HG02885 (cell line): Measurements from ENCODE around the gene LIN7C.

Source experiments
- ATAC-seq: cut with Tn5 transposase; IDR thresholded peaks from one replicate; pipeline ENCODE4 v1.9.1; 2021; ENCODE audit warnings: mild to moderate bottlenecking; ENCODE audit not compliant: unreplicated experiment, poor library complexity

LIN7C gene

DNA sequence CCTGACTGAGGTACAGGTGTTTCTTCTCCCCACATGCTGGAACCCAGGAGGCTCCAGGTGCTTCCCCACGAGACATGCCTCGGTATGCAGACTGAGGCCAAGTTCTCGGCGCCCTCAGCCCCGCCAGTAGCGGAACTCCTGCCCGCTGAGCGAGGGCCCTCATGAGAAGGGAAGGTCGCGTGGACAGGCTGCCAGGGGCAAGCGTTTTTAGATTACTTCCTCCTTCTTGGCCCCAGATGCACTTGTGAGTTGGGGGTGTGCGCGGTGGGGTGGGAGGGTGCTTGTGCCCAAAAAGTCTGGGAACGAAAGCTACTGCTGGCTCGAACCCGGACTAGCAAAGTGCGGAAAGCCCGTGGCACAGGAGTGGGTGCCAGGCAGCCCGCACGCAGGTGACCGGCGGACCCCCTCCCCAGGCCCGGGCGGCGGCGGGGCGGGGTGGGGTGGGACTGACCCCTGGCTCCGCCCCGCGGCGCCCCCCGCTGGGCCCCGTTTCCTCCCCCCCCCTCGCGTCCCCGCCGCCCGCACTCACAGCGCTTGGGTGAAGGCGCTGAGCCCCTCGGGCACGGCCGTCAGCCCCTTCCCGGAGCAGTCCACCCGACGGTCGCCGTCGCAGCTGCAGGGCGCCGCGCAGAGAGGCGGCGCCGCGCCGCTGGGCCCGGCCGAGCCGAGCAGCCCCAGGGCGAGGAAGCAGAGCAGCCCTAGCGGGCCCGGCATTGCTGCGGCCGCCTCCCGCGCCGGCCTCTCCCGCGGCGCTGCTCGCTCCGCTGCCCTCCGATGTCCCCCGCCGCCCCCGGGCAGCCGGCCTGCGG lies 34.8 kb downstream of the LIN7C start:
- ATAC-seq: peak; percentile 47

DNA sequence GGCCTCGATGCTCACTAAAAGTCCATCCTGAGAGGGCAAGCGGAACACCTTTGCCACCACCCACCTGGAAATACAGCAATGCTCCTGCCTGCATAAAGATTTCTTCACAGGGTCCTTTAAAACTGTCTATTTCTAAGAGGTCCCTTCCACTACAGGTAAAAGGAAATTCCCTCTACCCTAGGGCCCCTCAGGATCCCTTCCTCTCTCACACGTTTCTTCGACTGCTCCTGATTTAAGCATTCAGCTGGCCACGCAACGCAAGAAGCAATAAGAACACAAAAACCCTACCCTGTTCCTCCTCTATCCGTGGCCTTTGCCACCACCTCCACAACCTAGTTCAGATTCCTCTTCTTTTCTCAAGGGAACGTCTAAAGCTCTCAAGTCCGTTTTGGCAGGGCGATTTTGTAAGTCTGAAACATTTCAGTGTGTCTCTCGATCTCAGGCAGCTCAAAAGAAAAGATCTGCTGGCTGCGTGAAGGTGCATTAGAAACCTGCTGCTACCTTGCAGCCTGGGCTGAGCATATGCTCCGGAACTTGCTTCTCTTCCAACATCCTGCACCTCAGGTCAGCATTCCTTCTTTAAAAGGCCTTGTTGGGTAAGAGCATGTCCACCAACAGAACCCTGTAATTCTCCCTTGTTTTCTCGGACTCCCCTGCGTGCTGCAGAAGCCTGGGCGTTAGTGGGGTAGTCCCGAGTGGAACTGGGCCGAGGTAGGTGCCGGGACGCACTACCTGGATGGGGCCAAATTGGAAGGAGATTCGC lies 35.6 kb downstream of the LIN7C start:
- ATAC-seq: no peak

DNA sequence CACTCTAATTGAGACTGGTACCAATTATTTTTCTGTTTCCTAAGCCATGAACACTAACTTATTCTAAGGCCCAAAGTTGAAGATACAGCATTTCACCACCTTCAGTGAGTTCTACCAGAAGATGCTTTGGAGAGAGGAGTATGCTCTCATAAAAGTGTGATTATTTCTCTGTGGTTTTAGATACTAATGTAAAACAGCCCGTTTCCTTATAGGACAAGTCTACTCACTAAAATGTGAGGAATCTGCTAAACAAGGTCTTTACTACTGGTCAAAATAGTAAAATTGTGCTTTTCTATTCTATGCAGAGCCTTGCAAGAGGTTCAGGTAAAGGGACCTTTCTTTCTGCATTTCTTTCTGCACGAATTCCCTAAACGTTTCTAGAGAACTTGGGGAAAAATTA lies 36.4 kb downstream of the LIN7C start:
- no peak for ATAC-seq

DNA sequence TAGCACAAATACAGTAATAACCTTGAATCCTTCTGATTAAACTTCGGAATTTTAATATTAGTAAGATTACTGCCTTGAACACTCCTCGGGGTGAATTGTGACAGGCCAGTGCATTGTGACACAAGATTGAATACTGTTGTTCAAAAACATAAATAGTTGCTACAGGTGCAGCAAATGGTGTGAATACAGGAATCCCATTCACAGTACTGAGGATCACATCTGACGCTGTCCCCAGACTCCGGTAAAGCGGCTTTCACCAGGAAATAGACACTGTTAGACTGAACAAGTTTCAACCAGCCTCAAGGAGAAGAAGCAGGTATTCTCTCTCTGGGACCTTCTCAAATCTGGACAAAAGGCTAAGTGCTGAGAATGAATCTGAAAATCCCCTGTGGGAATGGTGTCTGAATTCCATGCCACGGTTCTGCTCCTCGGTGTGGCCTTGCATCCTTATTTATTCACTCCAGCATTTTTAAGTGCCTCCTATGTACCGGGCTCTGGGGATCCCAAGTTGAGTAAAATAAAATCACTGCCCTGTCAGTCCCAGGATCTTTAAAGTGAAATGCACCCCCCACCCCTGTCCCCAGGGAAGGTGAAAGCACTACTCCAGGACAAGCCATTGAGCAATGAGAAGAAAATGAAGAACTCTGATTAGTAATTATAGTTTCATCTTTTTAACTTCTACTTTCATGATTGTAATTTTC lies 37.4 kb downstream of the LIN7C start:
- no peak for ATAC-seq

DNA sequence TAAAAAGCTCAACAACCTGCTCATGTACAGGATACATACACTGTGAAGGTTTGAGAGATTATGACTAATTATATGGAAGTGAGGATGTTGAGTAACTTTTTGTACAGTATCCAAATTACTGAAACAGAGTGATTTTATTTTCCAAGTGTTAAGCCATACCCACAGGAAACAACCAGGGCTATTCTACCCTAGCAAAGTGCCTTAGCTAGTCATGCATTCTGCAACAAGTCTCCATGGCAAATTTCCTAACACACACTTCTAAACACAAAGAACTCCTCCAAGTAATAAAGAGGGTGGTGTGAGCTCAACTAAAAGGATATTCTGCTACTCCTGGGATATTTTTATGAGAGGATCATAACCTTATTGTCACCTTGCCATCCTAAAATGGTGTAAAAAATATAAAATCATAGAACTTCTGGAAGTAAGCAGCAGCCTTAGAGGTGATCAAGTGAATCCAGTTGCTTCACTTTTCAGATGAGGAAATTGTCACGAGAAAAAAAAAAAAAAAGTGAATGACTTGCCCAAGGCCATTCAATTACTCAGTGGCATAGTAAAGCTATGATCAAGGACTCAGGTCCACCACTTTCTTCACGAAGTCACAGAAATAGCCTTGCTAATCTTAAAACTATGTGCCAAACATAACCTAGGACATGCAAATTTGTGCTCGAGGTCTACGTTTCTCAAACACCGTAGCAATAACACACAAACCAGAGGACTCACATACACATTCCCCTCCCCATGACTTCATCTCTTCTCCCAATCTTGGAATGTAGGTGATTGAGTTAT lies 38.2 kb downstream of the LIN7C start:
- no peak for ATAC-seq

DNA sequence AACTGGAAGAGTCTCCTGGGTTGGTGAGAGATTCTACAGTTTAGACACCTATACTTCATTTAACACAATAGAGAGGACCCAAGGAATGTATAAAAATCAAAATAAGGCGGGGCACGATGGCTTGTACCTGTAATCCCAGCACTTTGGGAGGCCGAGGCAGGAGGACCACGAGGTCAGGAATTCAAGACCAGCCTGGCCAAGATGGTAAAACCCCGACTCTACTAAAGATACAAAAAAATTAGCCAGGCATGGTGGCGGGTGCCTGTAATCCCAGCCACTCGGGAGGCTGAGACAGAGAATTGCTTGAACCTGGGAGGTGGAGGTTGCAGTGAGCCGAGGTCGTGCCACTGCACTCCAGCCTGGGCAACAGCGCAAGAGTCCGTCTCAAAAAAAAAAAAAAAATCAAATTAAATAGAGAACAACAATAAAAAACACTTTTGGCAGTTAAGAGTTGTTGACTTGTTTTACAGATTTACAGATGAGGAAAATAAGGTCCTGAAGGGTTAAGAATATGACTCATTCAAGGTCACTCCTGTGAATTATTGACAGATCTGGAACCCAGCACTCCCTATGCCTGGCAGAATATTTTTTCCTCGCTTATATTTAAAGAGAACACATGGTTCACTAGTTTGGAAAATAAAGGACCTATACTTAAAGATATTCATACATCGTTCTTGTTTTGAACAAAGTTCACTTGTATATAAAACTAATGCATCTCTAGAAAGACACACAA lies 39.2 kb downstream of the LIN7C start:
- no peak for ATAC-seq

DNA sequence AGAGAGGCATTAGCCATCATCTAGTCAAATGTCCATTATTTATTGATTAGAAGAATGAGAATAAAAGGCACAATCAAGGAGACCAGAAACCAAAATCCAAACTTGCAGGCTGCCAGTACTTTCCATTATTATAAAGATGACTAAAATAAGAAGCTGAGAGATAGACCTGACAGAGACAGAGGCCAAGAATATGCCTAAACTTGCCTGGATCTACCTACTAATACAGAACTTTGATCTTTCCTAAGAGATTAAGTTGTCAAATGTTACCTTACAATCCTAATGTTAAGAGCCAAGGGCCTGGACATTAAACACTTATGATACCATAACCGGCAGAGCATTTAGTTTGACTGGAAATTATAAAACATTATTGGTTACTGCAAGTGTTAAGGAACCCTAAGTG lies 40.2 kb downstream of the LIN7C start:
- no peak for ATAC-seq

DNA sequence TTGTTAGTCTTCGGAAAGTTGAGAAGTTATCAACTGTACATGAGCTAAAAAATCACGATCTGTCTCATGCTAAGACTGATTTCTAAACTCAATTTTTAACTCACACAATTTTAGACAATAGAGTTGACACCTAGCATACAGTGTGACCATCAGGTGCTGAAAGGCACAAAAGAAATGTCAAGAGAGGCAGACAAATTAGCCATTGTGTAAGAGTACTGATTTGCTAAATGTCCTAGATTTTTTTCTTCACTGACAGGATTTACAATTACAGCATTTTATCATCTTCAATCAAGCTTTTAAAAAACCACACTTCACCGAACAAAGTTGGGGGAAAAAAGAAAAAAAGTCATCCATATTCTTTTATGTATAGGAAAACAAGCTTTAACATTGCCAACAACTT lies 40.9 kb downstream of the LIN7C start:
- no peak for ATAC-seq

DNA sequence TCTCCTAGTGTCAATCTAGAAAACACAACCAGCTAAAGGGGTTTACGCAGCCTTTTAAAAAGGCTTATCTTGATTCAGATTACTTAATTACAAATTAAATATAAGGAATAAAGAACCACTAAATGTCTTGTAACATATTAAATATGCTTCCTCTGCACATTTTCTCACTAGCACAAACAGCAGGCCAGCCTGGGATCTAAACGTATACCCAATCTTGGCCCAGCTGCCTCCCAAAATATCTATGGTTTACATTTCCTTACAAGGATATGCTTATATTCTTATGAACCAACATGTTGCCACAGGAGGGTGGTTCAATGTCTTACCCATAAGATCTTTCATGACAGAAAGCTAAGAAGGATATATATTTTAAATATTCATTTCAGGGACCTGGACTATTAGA lies 41.7 kb downstream of the LIN7C start:
- no peak for ATAC-seq

DNA sequence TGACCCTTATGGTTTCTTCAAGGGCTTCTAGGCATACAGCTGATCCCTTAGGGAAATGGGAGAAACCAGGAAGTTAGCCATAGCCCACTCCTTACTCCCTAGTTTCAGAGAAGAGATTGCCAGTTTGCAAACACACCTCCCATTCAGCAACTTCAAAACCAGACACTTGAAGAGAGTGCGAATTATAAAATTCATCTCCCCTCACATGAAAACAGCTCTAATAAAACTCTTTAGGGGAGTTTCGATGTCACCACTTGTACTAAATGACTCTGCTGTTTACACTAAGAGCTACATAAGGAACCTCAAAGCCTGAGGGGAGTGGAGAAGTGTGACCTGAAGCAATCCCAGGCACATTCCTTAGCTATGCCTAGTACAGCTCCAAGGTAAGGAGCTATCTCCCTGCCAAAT lies 42.3 kb downstream of the LIN7C start:
- no peak for ATAC-seq

DNA sequence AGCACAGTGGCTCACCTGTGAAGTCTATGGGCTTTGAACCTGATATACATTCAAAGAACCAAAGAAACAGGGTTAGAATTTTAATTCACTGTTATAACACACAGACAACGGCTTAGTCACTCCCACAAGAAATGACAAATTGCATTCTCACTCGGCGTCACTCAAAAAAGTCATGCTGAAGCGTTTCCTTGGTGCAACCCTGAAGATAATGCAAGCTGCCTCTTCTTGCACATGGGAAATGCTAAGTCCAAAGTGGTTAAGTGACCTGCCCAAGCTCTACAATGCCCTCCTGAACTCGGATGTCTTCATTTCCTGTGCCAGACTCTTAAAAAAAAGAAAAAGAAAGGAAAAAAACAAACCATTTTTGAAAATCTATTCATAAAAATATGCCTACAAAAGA lies 44.0 kb downstream of the LIN7C start:
- no peak for ATAC-seq

DNA sequence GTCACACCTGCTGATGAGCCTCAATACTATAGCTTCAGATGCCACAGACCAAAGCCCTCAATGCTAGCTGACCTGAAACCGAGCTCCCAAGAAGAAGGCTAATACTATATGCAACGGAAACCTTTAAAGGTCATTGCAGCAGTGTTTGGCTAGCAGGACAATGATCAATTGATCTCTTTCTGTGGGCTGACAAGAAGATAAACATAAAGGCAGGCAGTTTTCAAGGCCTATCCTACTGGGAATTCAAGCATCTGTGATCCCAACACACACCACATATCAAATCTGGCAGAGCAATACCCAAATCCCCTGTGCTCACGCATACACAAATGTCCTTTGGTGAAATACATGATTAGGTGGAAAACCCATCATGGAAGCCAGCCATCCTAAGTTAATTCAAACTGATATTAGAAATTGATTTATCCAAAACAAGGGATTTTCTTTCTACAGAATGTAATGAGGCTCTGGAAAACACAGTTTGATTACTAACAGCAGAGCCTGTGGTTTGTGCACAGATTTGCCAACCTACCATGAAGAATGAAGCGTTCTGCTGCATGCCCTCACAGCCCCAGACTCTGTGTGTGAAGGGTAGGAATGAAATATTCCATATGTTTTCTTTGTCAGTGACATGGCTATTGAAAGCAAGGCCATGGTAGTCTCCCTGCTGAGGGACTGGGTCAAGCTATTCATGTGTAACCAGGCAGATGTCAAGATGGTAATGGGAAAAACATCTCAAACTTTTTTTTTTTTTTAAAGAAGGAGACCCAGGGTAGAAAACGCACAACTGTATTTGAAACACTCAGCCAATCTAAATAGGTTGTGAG lies 46.2 kb downstream of the LIN7C start:
- ATAC-seq: no peak

DNA sequence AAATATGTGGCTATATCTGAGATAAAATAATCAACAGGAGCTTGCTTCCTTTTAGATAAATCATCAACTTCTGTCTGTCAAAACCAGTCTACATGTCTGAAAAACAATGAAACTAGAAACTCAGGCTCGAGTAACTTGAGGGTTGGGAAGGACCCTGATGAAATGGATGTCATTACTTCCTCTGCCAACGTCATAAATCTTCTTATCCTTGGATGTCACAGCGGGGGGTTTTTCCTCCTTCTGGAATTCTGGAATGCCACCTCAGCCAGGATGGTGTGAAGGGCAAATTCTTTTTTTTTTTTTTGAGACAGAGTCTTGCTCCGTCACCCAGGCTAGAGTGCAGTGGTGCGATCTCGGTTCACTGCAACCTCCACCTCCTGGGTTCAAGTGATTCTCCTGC lies 47.4 kb downstream of the LIN7C start:
- no peak for ATAC-seq

DNA sequence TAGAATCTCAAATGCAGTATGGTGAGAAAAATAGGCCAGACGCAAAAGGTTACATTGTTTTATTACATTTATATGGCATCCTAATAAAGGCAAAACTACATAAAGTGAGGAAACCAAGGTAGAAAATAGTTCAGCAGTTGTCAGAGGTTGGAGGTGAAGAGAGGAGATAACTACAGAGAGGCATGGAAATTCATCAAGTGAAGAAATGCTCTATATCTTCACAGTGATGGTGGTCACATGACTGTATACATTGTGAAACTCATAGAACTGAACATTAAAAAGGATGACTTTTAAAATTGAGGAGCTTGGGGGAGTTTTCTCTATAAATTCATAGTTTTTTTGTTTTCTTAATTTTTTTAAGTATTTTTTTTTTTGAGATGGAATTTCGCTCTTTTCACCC lies 48.4 kb downstream of the LIN7C start:
- no peak for ATAC-seq

DNA sequence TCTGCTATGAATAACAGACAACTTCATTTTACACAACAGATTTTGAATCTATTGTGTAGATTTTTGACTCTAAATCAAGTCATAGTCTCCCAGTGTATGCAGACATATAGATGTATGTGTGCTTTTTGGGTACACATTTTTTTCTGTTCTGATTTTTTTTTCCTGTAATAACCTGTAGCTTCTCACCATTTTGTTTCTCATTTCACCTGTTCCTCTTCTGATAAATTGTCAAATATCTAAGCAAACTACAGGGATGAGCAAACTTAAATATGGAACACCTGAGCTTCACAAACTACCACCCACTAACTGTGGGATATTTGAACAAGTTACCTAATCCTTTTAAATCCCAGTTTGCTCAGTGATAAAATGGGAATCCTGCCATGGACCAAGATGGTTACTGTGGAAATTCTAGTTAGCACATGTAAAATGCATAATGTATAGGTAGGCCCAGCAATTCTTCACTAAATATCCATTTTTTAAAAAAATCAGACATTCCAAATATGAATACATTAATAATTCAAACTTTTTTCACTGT lies 49.7 kb downstream of the LIN7C start:
- ATAC-seq: no peak

DNA sequence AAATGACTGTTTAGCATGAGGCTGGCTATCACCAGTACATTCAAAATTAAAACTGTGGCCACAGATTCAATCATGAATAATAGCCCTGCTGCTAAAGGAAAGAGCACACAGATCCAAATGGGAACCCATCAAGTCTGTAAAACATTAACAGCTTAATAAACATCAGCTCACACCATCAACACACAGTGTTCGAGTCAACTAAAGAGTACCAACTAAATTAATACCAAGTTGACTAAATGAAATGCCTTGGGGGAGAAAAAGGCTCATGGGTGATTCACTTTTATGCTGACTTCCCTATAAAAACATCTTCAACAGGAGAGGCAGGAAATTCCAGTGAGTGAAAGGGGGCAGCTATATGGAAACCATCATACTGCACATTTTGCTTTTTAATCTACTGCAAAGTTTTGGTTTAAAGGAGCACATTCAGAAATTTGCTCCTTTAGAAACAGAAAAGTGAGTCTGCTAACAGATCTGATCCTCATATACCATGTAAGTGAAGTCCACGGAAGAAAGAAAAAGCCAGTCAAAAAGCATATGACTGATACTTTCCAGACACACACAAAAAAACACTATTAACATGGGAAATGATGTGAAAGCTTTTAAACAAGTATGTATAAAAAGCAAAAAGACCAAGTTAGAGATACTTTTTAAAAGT lies 50.3 kb downstream of the LIN7C start:
- ATAC-seq: no peak

DNA sequence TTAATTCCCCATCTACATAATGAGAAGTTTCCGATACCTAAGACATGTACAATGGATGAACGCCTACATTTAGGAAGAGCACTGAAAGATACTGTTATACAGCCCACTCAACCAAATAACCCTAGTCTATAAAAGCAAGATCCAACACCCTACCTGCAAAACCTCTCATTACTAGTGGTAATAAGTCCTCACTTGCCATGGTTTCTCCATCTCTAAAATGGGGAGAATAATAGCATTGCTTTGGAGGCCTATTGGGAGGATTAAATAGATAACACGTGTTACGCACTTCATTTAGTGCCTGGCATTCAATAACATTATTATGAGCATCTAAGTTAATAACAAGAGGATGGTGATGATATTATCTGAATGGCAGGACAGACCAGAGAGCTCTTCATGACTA lies 50.9 kb downstream of the LIN7C start:
- ATAC-seq: no peak

DNA sequence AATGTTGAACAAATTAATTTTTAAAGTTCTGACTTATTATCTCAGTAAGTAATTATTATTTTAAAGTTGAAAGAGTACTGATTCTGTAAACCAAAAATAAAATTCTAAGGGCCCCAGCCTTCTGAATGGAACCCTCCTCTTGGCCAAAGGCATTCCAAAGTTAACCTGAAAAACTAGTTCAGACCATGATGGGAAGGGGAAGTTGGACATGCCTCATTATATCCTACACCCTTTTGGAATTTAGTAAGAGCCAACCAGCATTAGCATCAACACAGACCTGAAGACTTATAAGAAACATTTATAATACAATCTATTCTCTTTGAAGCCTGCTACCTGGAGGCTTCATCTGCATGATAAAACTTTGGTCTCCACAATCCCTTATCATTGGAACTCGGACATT lies 52.9 kb downstream of the LIN7C start:
- ATAC-seq: no peak
